Naive thymus-derived CD4-positive, alpha-beta T cell (primary cell): ENCODE data around the gene IER5L. TPM values are rescaled to one million over a fixed set of nuclear protein-coding genes. Genes with fewer than 3 reads are reported as not detected.
A peak's percentile ranks its signal among the peaks of the same experiment; 100 is the strongest.
"Not testable (repeated sequence)": the region's sequence is repeated elsewhere in the genome, so short reads cannot be mapped to it uniquely, and the experiment has no call there.

ENCODE experiments used
- ATAC-seq: fragments of 150-1000 bp; cut with Tn5 transposase; 2 replicates; pipeline ENCODE4 v1.10.0; 2021; ENCODE audit warnings: mild to moderate bottlenecking, moderate library complexity
- CTCF ChIA-PET: fragments of 350-600 bp; sonication (Branson Sonifier 250); formaldehyde crosslinking; loops from one replicate; lab custom pipeline; 2021; ENCODE audit warnings: antibody characterized with exemption; lab: Charles Lee
- POLR2A ChIA-PET: fragments of 350-600 bp; sonication (Branson Sonifier 250); formaldehyde crosslinking; loops from one replicate; lab custom pipeline; 2021; ENCODE audit warnings: antibody characterized with exemption, inconsistent platforms; lab: Charles Lee
- DNase-seq, 9 donors: peaks; one replicate each; pipeline versions ENCODE4 v3.0.0 to v3.0.0-alpha.2; 2020 to 2022; ENCODE audit warnings: mixed read lengths in 1 of 9
- H3K27ac ChIP-seq: one replicate; pipeline ENCODE4 v1.7.0; 2013; ENCODE audit warnings: mild to moderate bottlenecking, low read depth, low read length, moderate library complexity
- H3K27me3 ChIP-seq, 2 donors: one replicate each; pipeline ENCODE4 v1.7.0; 2013; ENCODE audit warnings: low read length in 2 of 2, mild to moderate bottlenecking in 2 of 2, moderate library complexity in 2 of 2; ENCODE audit not compliant: control insufficient read depth in 2 of 2, insufficient read depth in 2 of 2
- H3K36me3 ChIP-seq, 3 experiments: 1 replicate in 2 of 3; 2 replicates in 1 of 3; pipeline ENCODE4 v1.7.0; 2013; ENCODE audit warnings: low read length in 3 of 3, mild to moderate bottlenecking in 3 of 3, moderate library complexity in 1 of 3; ENCODE audit not compliant: insufficient read depth in 3 of 3, control insufficient read depth in 2 of 3
- H3K4me1 ChIP-seq, 2 donors: one replicate each; pipeline ENCODE4 v1.7.0; 2013; ENCODE audit warnings: low read length in 2 of 2, mild to moderate bottlenecking in 2 of 2, moderate library complexity in 1 of 2; ENCODE audit not compliant: control insufficient read depth in 2 of 2, insufficient read depth in 2 of 2
- H3K4me3 ChIP-seq: 2 replicates; pipeline ENCODE4 v1.7.0; 2013; ENCODE audit warnings: mild to moderate bottlenecking, low read length
- H3K9me3 ChIP-seq, 3 experiments: 1 replicate in 2 of 3; 2 replicates in 1 of 3; pipeline ENCODE4 v1.7.0; 2013; ENCODE audit warnings: low read length in 3 of 3; ENCODE audit not compliant: control insufficient read depth in 2 of 3
- H3K27ac Mint-ChIP-seq, 9 donors: one replicate each; pipeline ENCODE4 v1.8.0; 2020 to 2022; ENCODE audit warnings: mixed read lengths in 9 of 9, mild to moderate bottlenecking in 8 of 9, moderate library complexity in 5 of 9, inconsistent platforms in 2 of 9
- H3K27me3 Mint-ChIP-seq, 5 donors: one replicate each; pipeline ENCODE4 v1.8.0; 2021 to 2022; ENCODE audit warnings: mixed read lengths in 5 of 5, mild to moderate bottlenecking in 1 of 5
- H3K36me3 Mint-ChIP-seq, 5 donors: one replicate each; pipeline ENCODE4 v1.8.0; 2020 to 2022; ENCODE audit warnings: mixed read lengths in 5 of 5, mild to moderate bottlenecking in 3 of 5, inconsistent platforms in 1 of 5
- H3K4me1 Mint-ChIP-seq, 7 donors: one replicate each; pipeline ENCODE4 v1.8.0; 2020 to 2022; ENCODE audit warnings: mixed read lengths in 7 of 7, mild to moderate bottlenecking in 3 of 7, inconsistent platforms in 1 of 7
- H3K4me3 Mint-ChIP-seq, 10 donors: one replicate each; pipeline ENCODE4 v1.8.0; 2020 to 2022; ENCODE audit warnings: mild to moderate bottlenecking in 10 of 10, mixed read lengths in 10 of 10, moderate library complexity in 6 of 10, inconsistent platforms in 2 of 10
- H3K9me3 Mint-ChIP-seq, 11 donors: one replicate each; pipeline ENCODE4 v1.8.0; 2020 to 2022; ENCODE audit warnings: mixed read lengths in 11 of 11, mild to moderate bottlenecking in 4 of 11, inconsistent platforms in 1 of 11, moderate library complexity in 1 of 11
- intact Hi-C, 2 donors: fragments of 100-400 bp; cut with micrococcal nuclease; formaldehyde crosslinking; loops; one replicate each; pipeline ENCODE4 v1.15.1; 2023
- polyA plus RNA-seq, 2 donors: library from polyadenylated mRNA; unstranded; fragments of 300-500 nt; fragmentation: Illumina TruSeq; gene quantifications; one replicate each; pipeline ENCODE4 v1.2.3, GENCODE V29; 2021
- total RNA-seq, 6 experiments: library from RNA in 5 of 6; stranded (reverse) in 5 of 6; gene quantifications; 1 replicate in 5 of 6; 2 replicates in 1 of 6; pipeline ENCODE4 v1.2.3 and lab custom pipeline; 2021 to 2026

Gene IER5L
- total and polyA plus RNA-seq, 7 experiments from 2014 or later, result 0.08 to 6.8 (median 3.7) TPM; not detected in 1

DNA sequence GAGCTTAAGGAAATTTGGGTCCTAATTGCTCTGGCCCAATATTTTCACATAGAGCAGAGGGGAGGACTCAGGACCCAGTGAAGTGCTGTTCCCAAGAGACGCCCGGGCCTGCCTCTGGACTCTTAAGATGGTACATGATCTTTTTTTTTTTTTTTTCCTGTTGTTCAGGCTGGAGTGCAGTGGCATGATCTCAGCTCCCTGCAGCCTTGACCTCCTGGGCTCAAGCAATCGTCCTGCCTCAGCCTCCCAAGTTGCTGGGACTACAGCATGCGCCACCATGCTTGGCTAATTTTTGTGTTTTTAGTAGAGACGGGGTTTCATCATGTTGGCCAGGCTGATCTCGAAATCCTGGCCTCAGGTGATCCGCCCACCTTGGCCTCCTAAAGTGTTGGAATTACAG, 47.8 kb downstream of the IER5L start:
- H3K4me1 Mint-ChIP-seq, H3K4me3 Mint-ChIP-seq, DNase-seq, H3K9me3 Mint-ChIP-seq, H3K27ac Mint-ChIP-seq, H3K27me3 ChIP-seq, H3K4me3 ChIP-seq, H3K9me3 ChIP-seq, H3K27ac ChIP-seq, intact Hi-C loops, H3K4me1 ChIP-seq, H3K27me3 Mint-ChIP-seq, ATAC-seq: not testable (repeated sequence)
- H3K36me3 Mint-ChIP-seq, result peaks cover 4 to 27% (median 12%) of the 10 kb centered on the region in 5 donors
- peaks cover 0 to 51% (median 5%) of the 10 kb centered on the region in 3 experiments for H3K36me3 ChIP-seq
- CTCF ChIA-PET, result interaction anchor here (0.5 to 5.3 kb wide), 12 partner anchors 8 to 679 kb away, joined by 3 to 80 read pairs (median 6); partner anchors contain the start of gene NTMT1
- POLR2A ChIA-PET, result interaction anchor here (1.2 kb wide), 1 partner anchor 18 kb away, joined by 3 read pairs; no protein-coding TSS in a partner anchor

DNA sequence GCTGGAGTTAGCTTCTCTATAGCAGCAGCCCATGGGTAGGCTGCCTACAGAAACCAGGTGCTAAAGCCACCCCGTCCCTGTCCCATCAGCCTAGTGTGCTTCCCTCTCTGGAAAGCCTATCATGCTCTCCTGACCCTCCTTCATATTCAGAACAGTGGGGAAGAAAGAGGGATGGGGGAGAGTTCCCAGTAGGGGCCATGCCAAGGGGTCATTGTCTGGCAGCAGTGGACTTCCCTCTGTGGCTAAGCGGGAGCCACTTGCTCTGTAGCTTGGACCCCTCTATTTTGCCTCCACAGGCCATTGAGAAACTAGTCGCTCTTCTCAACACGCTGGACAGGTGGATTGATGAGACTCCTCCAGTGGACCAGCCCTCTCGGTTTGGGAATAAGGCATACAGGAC, 49.4 kb downstream of the IER5L start:
- H3K4me3 ChIP-seq, result no peak overlapping the region
- ChIA-PET CTCF (interaction anchor here (5.3 kb wide), 1 partner anchor 12 kb away, joined by 80 read pairs; no protein-coding TSS in a partner anchor), POLR2A (no interaction called here)
- H3K27me3 ChIP-seq, result no peaks in the 10 kb centered on the region
- no peaks in the 10 kb centered on the region for H3K9me3 ChIP-seq
- intact Hi-C loops, result no loop called here
- no peak overlapping the region for H3K4me3 Mint-ChIP-seq
- H3K9me3 Mint-ChIP-seq, result no peaks in the 10 kb centered on the region
- no peak for ATAC-seq
- peaks cover 0 to 11% (median 7%) of the 10 kb centered on the region in 7 donors for H3K4me1 Mint-ChIP-seq
- H3K27ac Mint-ChIP-seq, result peak overlapping the region in 1 of 9 donors; percentile 49
- no peaks in the 10 kb centered on the region for H3K27me3 Mint-ChIP-seq
- DNase-seq, result no peak
- H3K36me3 ChIP-seq, result peaks cover 0 to 55% (median 5%) of the 10 kb centered on the region in 3 experiments
- H3K27ac ChIP-seq, result no peak overlapping the region
- no peaks in the 10 kb centered on the region for H3K4me1 ChIP-seq
- peaks cover 4 to 25% (median 14%) of the 10 kb centered on the region in 5 donors for H3K36me3 Mint-ChIP-seq

DNA sequence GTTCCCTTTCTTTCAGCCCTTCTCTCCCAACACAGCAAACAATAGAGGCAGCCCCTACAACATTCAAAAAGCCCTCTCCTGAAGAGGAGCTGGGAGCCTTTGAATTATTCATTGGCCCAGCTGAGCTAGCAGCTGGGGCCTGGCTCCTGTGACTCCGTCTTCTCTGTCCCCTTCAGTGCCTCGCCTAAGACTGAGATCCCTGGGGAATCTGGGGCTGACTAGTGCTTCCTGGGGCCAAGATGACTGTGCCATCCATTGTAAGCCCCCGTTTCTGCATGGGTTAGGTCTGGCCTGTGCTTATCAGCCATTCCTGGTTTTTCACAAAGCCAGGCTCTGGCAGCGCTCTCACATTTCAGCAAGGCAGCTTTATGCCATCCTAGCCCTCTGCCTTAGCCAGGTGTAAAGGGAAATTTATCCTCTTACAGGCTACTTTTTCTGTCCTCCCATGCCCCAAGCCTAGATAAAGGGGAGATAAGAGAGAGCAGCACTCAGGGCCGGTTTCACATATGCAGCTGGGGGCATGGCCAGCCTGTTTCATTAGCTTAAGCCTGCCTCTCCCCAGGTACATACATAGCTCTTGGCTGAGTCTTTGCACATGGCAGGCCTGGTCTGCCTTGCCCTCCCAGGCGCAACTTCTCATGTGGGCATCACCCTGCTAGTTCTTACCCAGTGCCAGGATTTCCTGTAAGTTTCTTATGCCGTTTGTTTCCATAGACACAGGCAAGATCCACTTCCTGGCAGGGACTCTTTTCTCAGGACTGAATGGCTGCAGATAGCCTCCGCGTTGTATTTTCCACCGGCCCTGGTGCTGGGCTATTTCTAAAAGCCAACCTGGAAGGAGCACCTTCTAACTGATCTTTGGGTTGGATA, 51.1 kb downstream of the IER5L start:
- Histone ChIP-seq H3K9me3 (no peaks in the 10 kb centered on the region), H3K36me3 (peaks cover 0 to 62% (median 0%) of the 10 kb centered on the region in 3 experiments), H3K4me3 (no peak overlapping the region), H3K27ac (no peak overlapping the region), H3K27me3 (no peaks in the 10 kb centered on the region), H3K4me1 (no peaks in the 10 kb centered on the region)
- peaks cover 4 to 28% (median 10%) of the 10 kb centered on the region in 5 donors for H3K36me3 Mint-ChIP-seq
- no peak overlapping the region for H3K4me3 Mint-ChIP-seq
- H3K9me3 Mint-ChIP-seq, result no peaks in the 10 kb centered on the region
- H3K4me1 Mint-ChIP-seq, result peaks cover 0 to 9% (median 6%) of the 10 kb centered on the region in 7 donors
- peak overlapping the region in 1 of 9 donors; percentile 10 for H3K27ac Mint-ChIP-seq
- DNase-seq (no peak), ATAC-seq (no peak)
- ChIA-PET CTCF (interaction anchor here (3.0 kb wide), 1 partner anchor 12 kb away, joined by 16 read pairs; no protein-coding TSS in a partner anchor), POLR2A (no interaction called here)
- intact Hi-C loops, result no loop called here
- H3K27me3 Mint-ChIP-seq, result no peaks in the 10 kb centered on the region

Other genes with a start within 250 kb of the IER5L start
- 10 to 100 TPM in 2 of 5 experiments, 1 to 10 TPM in 3; 6.0 to 12.8 (median 9.5) TPM for gene DOLK, start 230.7 kb downstream of the IER5L start, total RNA-seq
- 10 to 100 TPM in 1 of 2 donors, 1 to 10 TPM in 1; 7.6 to 10.5 TPM for gene DOLK, start 230.7 kb downstream of the IER5L start, polyA plus RNA-seq
- 10 to 100 TPM; 55.7 to 98.7 (median 63.7) TPM for gene NUP188, start 230.6 kb downstream of the IER5L start, total RNA-seq
- 10 to 100 TPM; 24.8 to 39.5 TPM for gene NUP188, start 230.6 kb downstream of the IER5L start, polyA plus RNA-seq
- gene SH3GLB2, start 149.9 kb downstream of the IER5L start, total RNA-seq, result 100 to 1,000 TPM in 2 of 5 experiments, 10 to 100 TPM in 3; 76.3 to 106 (median 86.2) TPM
- 10 to 100 TPM; 22.5 to 31.7 TPM for gene SH3GLB2, start 149.9 kb downstream of the IER5L start, polyA plus RNA-seq
- 10 to 100 TPM; 50.0 to 73.4 (median 60.7) TPM for gene MIGA2, start 141.6 kb downstream of the IER5L start, total RNA-seq
- 10 to 100 TPM in 1 of 2 donors, 1 to 10 TPM in 1; 7.1 to 15.2 TPM for gene MIGA2, start 141.6 kb downstream of the IER5L start, polyA plus RNA-seq
- 10 to 100 TPM in 3 of 5 experiments, 1 to 10 TPM in 2; 5.7 to 17.1 (median 11.9) TPM for gene DOLPP1, start 97.2 kb downstream of the IER5L start, total RNA-seq
- gene DOLPP1, start 97.2 kb downstream of the IER5L start, polyA plus RNA-seq, result 10 to 100 TPM; 10.5 to 12.3 TPM
- 10 to 100 TPM in 4 of 5 experiments, 1 to 10 TPM in 1; 7.2 to 15.6 (median 11.4) TPM for gene CRAT, start 67.5 kb downstream of the IER5L start, total RNA-seq
- 10 to 100 TPM; 10.7 to 20.1 TPM for gene CRAT, start 67.5 kb downstream of the IER5L start, polyA plus RNA-seq
- 100 to 1,000 TPM in 1 of 5 experiments, 10 to 100 TPM in 4; 45.0 to 110 (median 52.3) TPM for gene PTPA, start 66.8 kb downstream of the IER5L start, total RNA-seq
- 10 to 100 TPM; 12.6 to 13.8 TPM for gene PTPA, start 66.8 kb downstream of the IER5L start, polyA plus RNA-seq